Measurements from ENCODE around the gene PKNOX1. TPM values are rescaled to one million over a fixed set of nuclear protein-coding genes. Genes with fewer than 3 reads are reported as not detected.
"Not testable (repeated sequence)": the region's sequence is repeated elsewhere in the genome, so short reads cannot be mapped to it uniquely, and the experiment has no call there.

Gene PKNOX1
- total RNA-seq, 1 experiment from 2014 or later = 18.5 TPM

DNA sequence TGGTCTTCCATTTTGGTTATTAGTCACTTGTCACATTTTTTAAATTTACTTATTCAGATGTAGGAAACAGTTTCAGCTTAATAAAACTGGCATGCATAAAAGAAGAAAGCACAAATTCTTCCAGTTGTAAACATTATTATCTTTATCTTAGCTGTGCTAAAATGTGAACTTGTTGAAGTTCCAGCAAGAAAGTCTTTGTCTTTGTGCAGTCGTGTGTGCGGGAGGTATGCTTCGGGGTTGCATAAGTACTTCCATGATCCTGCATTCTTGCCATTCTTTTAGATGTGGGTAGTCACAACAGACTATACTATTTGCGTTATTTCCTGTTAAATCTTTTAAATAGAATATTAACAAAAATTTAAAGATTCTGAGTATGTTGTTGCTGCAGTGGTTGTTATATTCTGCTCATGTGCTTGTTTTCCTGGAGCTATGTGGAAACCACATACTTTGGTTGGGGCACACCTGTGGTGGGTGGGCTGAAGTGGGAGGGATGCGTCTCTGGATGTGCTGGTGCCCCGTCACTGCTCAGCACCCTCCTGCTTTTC is 51.3 kb downstream of the PKNOX1 start:
- no peak for DNase-seq (ENCODE audit: low read depth, low spot score)
- in situ Hi-C loops (cut with HindIII; ENCODE audit: low pct_unique_long_range_greater_than_20kb, low sequenced_read_pairs) = no loop called here

DNA sequence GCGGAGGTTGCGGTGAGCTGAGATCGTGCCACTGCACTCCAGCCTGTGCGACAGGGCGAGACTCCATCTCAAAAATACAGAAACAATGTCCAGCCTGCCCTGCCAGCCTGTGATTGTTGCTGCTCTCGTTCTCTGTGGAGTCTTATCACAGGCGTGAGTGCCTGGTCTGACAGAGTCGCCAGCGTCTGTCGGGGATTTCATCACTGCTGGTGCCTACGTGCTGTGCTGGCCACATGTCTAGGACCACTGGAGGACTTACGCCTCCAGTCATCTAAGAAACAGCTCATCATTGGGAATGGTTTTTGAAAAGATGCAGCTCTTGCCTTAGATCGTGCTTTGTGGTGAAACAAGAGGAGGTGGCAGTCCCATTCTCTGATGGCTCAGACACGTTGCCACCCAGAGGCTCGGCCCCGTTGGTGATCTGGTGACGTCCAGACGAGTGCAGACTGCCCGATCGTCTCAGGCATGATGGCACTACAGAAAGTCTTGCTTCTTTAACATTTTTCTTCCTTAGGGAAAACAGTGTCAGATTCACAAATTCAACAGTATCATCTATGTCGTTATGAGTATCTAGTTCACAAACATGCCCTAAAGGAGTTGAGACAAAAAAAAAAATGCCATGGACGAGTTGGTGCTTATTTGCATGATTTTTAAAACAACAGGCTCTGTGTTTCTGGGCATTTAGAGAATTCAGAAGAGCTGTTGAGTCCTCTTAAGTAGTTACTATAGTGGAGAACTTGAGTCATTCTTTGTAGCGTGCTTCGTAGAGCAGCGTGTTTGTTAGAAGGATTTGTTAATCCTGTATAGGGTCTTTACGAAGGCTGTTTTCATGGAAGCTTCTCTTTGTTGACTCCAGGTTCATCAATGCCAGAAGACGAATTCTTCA is 53.7 kb downstream of the PKNOX1 start:
- in situ Hi-C loops (cut with HindIII; ENCODE audit: low pct_unique_long_range_greater_than_20kb, low sequenced_read_pairs) = no loop called here
- no peak for DNase-seq (ENCODE audit: low read depth, low spot score)

DNA sequence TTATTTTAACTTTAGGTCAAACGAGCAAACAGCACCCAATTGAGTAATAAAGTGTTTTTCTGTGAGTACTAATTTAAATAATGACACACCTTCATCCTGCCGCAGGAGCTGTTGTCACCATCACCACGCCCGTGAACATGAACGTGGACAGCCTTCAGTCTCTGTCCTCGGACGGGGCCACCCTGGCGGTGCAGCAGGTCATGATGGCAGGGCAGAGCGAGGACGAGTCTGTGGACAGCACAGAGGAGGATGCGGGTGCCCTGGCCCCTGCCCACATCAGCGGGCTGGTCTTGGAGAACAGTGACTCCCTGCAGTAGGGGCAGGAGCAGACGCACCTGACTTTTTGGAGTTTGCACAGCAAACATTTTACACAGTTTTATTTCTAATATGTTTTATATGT is 55.4 kb downstream of the PKNOX1 start:
- in situ Hi-C loops (cut with HindIII; ENCODE audit: low pct_unique_long_range_greater_than_20kb, low sequenced_read_pairs) = no loop called here
- DNase-seq (ENCODE audit: low read depth, low spot score) = no peak

GRCh38 chr21:43031121-43031619 is 56.8 kb downstream of the PKNOX1 start:
- in situ Hi-C loops (cut with HindIII; ENCODE audit: low pct_unique_long_range_greater_than_20kb, low sequenced_read_pairs) = no loop called here
- no peak for DNase-seq (ENCODE audit: low read depth, low spot score)

GRCh38 chr21:43034101-43034500 is 59.7 kb downstream of the PKNOX1 start:
- in situ Hi-C loops (cut with HindIII; ENCODE audit: low pct_unique_long_range_greater_than_20kb, low sequenced_read_pairs) = no loop called here
- DNase-seq (ENCODE audit: low read depth, low spot score) = no peak

- in situ Hi-C loops (cut with HindIII; ENCODE audit: low pct_unique_long_range_greater_than_20kb, low sequenced_read_pairs) = no loop called here
- no peak for DNase-seq (ENCODE audit: low read depth, low spot score)
Observed at GRCh38 chr21:43034826-43035225, 60.5 kb downstream of the PKNOX1 start.

- in situ Hi-C loops (cut with HindIII; ENCODE audit: low pct_unique_long_range_greater_than_20kb, low sequenced_read_pairs); DNase-seq (ENCODE audit: low read depth, low spot score): not testable (repeated sequence)
Observed at GRCh38 chr21:43036889-43037288, 62.5 kb downstream of the PKNOX1 start.

GRCh38 chr21:43037918-43038658 is 63.7 kb downstream of the PKNOX1 start:
- in situ Hi-C loops (cut with HindIII; ENCODE audit: low pct_unique_long_range_greater_than_20kb, low sequenced_read_pairs); DNase-seq (ENCODE audit: low read depth, low spot score): not testable (repeated sequence)

GRCh38 chr21:43038659-43039044 is 64.3 kb downstream of the PKNOX1 start:
- in situ Hi-C loops (cut with HindIII; ENCODE audit: low pct_unique_long_range_greater_than_20kb, low sequenced_read_pairs); DNase-seq (ENCODE audit: low read depth, low spot score): not testable (repeated sequence)

- in situ Hi-C loops (cut with HindIII; ENCODE audit: low pct_unique_long_range_greater_than_20kb, low sequenced_read_pairs); DNase-seq (ENCODE audit: low read depth, low spot score): not testable (repeated sequence)
Observed at GRCh38 chr21:43042169-43042568, 67.8 kb downstream of the PKNOX1 start.

DNA sequence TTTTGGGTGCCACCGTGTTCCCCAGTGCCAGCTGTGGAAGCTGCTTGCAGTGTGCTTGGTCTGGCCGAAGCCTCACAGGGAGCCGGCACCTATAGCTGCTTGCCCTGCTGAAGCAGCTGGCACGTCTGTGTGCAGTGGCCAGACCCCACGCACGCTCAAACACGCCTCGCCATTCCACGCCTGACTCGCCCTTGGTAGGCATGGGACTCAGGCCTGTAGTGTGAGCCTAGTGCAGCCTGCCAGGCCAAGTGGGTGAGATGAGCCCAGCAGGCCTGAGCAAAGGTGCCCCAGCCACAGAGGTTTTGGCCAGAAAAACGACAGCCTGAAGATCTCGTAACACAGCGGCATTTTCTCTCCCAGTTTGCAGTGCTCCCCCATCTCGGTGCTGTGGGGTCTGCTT is 68.9 kb downstream of the PKNOX1 start:
- in situ Hi-C loops (cut with HindIII; ENCODE audit: low pct_unique_long_range_greater_than_20kb, low sequenced_read_pairs); DNase-seq (ENCODE audit: low read depth, low spot score): not testable (repeated sequence)

- DNase-seq (ENCODE audit: low read depth, low spot score); in situ Hi-C loops (cut with HindIII; ENCODE audit: low pct_unique_long_range_greater_than_20kb, low sequenced_read_pairs): not testable (repeated sequence)
Observed at GRCh38 chr21:43044547-43044946, 70.2 kb downstream of the PKNOX1 start.

GRCh38 chr21:43045165-43045875 is 71.0 kb downstream of the PKNOX1 start:
- DNase-seq (ENCODE audit: low read depth, low spot score); in situ Hi-C loops (cut with HindIII; ENCODE audit: low pct_unique_long_range_greater_than_20kb, low sequenced_read_pairs): not testable (repeated sequence)

- DNase-seq (ENCODE audit: low read depth, low spot score); in situ Hi-C loops (cut with HindIII; ENCODE audit: low pct_unique_long_range_greater_than_20kb, low sequenced_read_pairs): not testable (repeated sequence)
Observed at GRCh38 chr21:43045876-43046821, 71.8 kb downstream of the PKNOX1 start.

GRCh38 chr21:43053112-43053511 is 78.8 kb downstream of the PKNOX1 start:
- DNase-seq (ENCODE audit: low read depth, low spot score); in situ Hi-C loops (cut with HindIII; ENCODE audit: low pct_unique_long_range_greater_than_20kb, low sequenced_read_pairs): not testable (repeated sequence)

- in situ Hi-C loops (cut with HindIII; ENCODE audit: low pct_unique_long_range_greater_than_20kb, low sequenced_read_pairs); DNase-seq (ENCODE audit: low read depth, low spot score): not testable (repeated sequence)
Observed at GRCh38 chr21:43062955-43063664, 88.7 kb downstream of the PKNOX1 start.

Measured in SK-MEL-5 (cell line).